Measurements from ENCODE around the gene DAZL.

- TF ChIP-seq EZH2phosphoT487 (IDR thresholded peaks at IDR 0.05; ENCODE audit: borderline replicate concordance) (no peak), CTCF (IDR thresholded peaks at IDR 0.05 in 2 of 3, conservative IDR thresholded peaks at IDR 0.05 in 1 of 3; ENCODE audit: borderline replicate concordance in 1 of 3, insufficient read depth in 1 of 3, low read depth in 2 of 3, low read length in 2 of 3) (no peak), RAD21 (IDR thresholded peaks at IDR 0.05; ENCODE audit: low read depth) (no peak), SP1 (IDR thresholded peaks at IDR 0.05; ENCODE audit: low read depth) (no peak), ZNF274 (IDR thresholded peaks at IDR 0.05; ENCODE audit: low read depth, low read length) (no peak), POLR2AphosphoS5 (IDR thresholded peaks at IDR 0.05; ENCODE audit: low read depth, low read length) (no peak), POLR2A (IDR thresholded peaks at IDR 0.05; ENCODE audit: borderline replicate concordance, extremely low read depth, insufficient read depth, insufficient read length) (no peak), ZFX (IDR thresholded peaks at IDR 0.05) (no peak), SIN3A (IDR thresholded peaks at IDR 0.05; ENCODE audit: low read depth) (no peak), JUND (IDR thresholded peaks at IDR 0.05) (no peak), YY1 (IDR thresholded peaks at IDR 0.05; ENCODE audit: extremely low read depth, insufficient replicate concordance, low read depth, low read length) (no peak), REST (IDR thresholded peaks at IDR 0.05; ENCODE audit: low read depth) (no peak)
Observed at GRCh38 chr3:16554126-16554525, 51.1 kb downstream of the DAZL start.
